HG02588 (cell line): Measurements from ENCODE around the gene ZFPM1.

ENCODE experiments used
- ATAC-seq: cut with Tn5 transposase; IDR thresholded peaks from one replicate; pipeline ENCODE4 v1.9.1; 2021; ENCODE audit warnings: mild to moderate bottlenecking, moderate library complexity; ENCODE audit not compliant: unreplicated experiment

The ZFPM1 gene

GRCh38 chr16:88417684-88418476 is 35.2 kb upstream of the ZFPM1 start:
- no peak for ATAC-seq

DNA sequence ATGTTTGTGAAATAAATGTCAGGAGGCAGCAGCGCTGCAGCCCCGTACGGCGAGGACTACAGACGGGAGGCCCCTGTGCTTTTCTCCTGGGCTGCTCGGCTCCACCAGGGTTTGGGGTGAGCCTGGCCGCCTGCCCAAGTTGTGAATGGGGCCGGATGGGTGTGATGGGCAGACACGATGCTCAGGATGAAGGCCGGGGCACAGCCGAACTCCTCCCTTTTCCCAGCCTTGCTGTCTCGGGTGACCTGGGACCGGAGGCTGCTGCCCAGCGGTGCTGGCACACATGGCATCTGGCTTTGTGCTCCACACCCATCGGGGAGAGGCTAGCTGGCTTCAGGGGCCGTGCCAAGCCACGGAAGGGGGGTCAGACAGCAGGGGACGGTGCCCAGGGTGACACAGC is 34.2 kb upstream of the ZFPM1 start:
- no peak for ATAC-seq

GRCh38 chr16:88419790-88420189 is 33.3 kb upstream of the ZFPM1 start:
- ATAC-seq, result no peak

DNA sequence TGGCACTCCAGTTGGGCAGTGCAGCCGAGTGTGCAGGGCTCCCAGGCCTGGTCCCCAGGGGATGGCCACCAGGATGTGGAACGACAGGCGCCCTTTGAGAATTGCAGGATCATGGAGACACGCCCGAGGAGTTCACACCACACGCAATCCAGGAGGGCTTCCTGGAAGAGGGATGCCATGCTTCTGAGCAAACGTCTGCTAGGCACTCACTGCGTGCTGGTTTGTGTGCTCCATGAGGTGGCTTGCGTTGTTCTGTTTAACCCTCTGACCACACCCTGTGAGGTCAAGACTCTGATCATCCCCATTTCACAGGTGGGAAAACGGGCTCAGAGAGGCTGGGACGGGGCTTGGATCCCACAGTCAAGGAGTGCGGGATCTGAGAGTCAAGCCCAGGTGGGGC is 32.6 kb upstream of the ZFPM1 start:
- ATAC-seq, result no peak

DNA sequence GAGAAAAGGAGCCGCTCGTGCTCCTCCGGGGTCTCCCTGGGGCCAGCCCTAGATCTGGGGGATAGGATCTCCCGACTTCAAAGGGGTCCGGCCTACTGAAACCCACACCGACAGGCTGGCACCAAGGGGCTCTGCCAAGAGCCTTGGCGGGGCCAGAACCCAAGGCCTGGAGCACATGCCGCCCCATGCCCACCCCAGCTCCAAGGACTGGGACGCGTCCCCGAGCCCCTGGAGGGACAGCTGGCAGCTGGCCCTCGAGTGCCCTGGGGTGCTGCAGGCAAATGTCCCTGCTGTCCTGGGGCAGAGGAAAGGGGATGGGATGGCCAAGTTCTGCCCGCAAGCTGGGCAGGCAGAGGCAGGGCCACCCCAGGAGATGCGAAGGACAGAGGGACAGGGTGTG is 31.8 kb upstream of the ZFPM1 start:
- ATAC-seq, result no peak

DNA sequence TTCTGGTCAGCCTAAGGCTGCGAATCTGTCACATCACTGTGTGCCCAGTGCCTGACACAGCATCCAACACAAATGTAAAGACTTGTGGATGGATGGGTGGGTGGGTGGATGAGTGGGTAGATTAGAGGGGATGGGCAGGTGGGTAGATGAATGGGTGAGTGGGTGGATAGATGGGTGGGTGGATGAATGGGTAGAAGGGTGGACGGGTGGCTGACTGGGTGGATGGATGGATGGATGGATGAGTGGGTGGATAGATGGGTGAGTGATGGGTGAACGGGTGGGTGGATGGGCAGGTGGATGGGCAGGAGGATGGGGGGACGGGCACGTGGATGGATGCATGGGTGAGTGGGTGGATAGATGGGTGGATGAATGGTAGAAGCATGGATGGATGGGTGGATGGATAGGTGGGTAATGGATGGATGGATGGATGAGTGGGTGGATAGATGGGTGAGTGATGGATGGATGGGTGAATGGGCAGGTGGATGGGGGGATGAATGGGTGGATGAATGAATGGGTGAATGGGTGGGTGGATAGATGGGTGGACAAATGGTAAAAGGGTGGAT is 31.1 kb upstream of the ZFPM1 start:
- ATAC-seq, result no peak

- no peak for ATAC-seq
These were observed 30.2 kb upstream of the ZFPM1 start for GRCh38 chr16:88422733-88423447.

- ATAC-seq, result no peak
These were observed 29.6 kb upstream of the ZFPM1 start for GRCh38 chr16:88423448-88423850.

DNA sequence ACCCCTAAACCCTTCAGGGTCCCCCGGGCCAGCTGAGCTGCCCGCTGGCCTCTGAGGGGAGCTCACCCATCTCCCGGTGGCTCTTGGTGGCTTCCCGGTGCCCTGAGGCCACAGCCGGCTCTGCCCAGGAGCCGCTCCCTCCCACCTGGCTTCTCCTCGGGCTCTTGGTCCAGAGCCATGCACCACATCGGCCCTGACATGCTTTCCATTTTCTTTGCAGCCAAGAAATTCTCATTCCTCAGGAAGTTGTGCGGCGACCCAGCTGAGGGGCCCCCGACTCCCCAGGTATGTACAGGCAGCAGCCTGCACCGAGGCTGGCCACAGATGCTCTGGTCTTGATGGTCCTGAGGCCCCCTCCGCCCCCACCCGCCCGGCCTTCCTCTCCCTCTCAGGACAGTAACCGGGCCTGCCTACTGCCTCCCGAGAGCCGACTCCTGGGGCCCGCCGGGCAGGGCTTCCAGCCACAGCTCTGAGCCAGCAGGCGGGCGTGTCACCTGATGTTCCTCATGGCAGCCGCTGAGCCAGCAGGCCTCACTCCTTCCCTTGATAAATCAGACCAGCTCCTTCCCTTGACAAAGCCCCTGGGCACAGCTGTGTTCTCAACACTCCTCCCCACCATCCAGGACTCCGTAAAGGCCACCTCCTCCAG is 28.4 kb upstream of the ZFPM1 start:
- no peak for ATAC-seq

GRCh38 chr16:88426018-88426417 is 27.1 kb upstream of the ZFPM1 start:
- no peak for ATAC-seq

DNA sequence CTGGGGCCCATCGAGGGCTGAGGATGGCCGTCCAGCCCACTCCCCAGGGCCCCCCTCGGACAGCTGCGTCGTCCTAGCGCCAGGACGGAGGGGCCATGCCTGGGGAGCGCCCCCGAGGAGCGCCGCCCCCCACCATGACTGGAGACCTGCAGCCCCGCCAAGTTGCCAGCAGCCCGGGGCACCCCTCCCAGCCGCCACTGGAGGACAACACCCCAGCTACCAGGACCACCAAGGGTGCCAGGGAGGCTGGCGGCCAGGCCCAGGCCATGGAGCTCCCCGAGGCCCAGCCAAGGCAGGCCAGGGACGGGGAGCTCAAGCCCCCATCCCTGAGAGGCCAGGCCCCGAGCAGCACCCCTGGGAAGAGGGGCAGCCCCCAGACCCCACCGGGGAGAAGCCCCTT is 25.7 kb upstream of the ZFPM1 start:
- no peak for ATAC-seq

DNA sequence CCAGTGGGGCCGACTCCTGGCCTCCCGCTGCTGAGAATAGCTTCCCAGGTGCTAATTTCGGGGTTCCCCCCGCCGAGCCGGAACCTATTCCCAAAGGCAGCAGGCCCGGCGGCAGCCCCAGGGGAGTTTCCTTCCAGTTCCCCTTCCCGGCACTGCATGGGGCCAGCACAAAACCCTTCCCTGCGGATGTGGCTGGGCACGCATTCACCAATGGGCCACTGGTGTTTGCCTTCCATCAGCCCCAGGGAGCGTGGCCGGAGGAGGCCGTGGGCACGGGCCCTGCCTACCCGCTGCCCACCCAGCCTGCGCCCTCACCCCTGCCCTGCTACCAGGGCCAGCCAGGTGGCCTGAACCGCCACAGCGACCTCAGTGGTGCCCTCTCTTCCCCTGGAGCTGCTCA is 24.9 kb upstream of the ZFPM1 start:
- ATAC-seq, result no peak

DNA sequence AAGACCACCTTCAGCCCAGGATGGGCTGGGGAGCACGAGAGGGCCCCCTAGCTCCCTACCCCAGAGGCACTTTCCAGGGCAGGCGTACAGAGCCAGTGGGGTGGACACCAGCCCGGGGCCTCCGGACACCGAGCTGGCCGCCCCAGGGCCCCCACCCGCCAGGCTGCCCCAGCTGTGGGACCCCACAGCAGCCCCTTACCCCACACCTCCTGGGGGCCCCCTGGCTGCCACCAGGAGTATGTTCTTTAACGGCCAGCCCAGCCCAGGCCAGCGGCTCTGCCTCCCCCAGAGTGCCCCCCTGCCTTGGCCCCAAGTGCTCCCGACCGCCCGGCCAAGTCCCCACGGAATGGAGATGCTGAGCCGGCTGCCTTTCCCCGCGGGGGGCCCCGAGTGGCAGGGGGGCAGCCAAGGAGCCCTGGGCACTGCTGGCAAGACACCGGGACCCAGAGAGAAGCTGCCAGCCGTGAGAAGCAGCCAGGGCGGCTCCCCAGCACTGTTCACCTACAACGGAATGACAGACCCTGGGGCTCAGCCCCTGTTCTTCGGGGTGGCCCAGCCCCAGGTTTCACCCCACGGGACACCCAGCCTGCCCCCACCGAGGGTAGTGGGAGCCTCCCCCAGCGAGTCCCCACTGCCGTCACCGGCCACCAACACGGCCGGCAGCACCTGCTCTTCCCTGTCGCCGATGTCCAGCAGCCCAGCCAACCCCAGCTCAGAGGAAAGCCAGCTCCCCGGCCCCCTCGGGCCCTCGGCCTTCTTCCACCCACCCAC is 24.3 kb upstream of the ZFPM1 start:
- ATAC-seq, result no peak

GRCh38 chr16:88429387-88430184 is 23.5 kb upstream of the ZFPM1 start:
- no peak for ATAC-seq

DNA sequence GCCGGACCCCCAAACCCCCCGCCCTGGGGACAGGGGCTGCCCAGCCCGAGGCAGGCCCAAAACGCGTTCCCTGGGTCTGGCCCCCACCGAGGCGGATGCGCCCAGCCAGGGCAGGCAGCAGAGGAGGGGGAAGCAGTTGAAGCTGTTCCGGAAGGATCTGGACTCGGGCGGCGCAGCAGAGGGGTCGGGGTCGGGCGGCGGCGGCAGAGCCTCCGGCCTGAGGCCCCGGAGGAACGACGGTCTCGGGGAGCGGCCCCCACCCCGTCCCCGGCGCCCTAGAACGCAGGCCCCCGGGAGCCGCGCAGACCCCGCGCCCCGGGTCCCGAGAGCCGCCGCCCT is 22.9 kb upstream of the ZFPM1 start:
- ATAC-seq, result no peak

GRCh38 chr16:88430524-88431446 is 22.3 kb upstream of the ZFPM1 start:
- no peak for ATAC-seq

DNA sequence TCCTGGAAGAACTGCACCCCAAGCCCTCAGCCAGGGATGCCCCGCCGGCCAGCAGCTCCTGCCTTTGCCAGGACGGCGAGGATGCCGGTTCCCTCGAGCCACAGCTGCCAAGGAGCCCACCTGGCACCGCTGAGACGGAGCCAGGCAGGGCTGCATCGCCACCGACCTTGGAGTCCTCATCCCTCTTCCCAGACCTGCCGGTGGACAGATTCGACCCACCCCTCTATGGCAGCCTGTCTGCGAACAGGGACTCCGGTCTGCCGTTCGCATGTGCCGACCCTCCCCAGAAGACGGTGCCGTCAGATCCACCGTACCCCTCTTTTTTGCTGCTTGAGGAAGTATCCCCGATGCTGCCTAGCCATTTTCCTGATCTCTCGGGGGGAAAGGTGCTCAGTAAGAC is 21.4 kb upstream of the ZFPM1 start:
- ATAC-seq, result no peak

- ATAC-seq, result no peak
These were observed 20.9 kb upstream of the ZFPM1 start for GRCh38 chr16:88432174-88432573.

GRCh38 chr16:88432753-88433152 is 20.3 kb upstream of the ZFPM1 start:
- ATAC-seq, result no peak
